ENCODE measurements around the gene IGSF11. TPM values are rescaled to one million over a fixed set of nuclear protein-coding genes. Genes with fewer than 3 reads are reported as not detected.

The IGSF11 gene
- total RNA-seq, 4 donors from 2014 or later: 0.09 to 8.8 (median 0.47) TPM

DNA sequence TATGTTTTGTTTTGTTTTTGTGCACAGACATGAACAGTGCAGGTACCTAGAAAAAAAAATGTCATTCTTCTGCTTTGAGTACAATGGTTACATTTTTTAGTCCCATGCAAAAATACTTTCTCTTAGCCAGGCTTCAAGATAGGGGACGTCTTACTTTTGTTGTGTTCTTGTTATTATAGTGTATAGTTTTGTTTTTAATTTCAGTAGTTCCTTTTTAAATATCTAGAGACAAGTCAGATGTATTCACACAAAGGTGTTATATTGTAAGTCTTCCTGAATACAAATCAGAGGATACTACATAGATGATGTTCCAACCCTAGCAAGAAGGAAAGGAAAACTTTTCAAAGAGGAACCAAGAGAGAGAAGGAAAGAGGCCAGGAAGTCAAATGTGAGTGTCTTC lies 28.8 kb upstream of the IGSF11 start:
- H3K4me3 ChIP-seq: no peak overlapping the region
- H3K36me3 ChIP-seq: no peaks in the 10 kb centered on the region
- DNase-seq: no peak
- intact Hi-C loops (cut with DNase I): no loop called here
- no peaks in the 10 kb centered on the region for H3K4me1 ChIP-seq
- TF ChIP-seq POLR2A (IDR thresholded peaks at IDR 0.05): no peak
- TF ChIP-seq, protein P1, sequence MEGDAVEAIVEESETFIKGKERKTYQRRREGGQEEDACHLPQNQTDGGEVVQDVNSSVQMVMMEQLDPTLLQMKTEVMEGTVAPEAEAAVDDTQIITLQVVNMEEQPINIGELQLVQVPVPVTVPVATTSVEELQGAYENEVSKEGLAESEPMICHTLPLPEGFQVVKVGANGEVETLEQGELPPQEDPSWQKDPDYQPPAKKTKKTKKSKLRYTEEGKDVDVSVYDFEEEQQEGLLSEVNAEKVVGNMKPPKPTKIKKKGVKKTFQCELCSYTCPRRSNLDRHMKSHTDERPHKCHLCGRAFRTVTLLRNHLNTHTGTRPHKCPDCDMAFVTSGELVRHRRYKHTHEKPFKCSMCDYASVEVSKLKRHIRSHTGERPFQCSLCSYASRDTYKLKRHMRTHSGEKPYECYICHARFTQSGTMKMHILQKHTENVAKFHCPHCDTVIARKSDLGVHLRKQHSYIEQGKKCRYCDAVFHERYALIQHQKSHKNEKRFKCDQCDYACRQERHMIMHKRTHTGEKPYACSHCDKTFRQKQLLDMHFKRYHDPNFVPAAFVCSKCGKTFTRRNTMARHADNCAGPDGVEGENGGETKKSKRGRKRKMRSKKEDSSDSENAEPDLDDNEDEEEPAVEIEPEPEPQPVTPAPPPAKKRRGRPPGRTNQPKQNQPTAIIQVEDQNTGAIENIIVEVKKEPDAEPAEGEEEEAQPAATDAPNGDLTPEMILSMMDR (IDR thresholded peaks at IDR 0.05): no peak
- no peaks in the 10 kb centered on the region for H3K9me3 ChIP-seq
- 45 to 71% methylated on average over 1 of the region's 1 CpG for WGBS, 2 donors
- no peaks in the 10 kb centered on the region for H3K27me3 ChIP-seq
- no peak overlapping the region for H3K27ac ChIP-seq

DNA sequence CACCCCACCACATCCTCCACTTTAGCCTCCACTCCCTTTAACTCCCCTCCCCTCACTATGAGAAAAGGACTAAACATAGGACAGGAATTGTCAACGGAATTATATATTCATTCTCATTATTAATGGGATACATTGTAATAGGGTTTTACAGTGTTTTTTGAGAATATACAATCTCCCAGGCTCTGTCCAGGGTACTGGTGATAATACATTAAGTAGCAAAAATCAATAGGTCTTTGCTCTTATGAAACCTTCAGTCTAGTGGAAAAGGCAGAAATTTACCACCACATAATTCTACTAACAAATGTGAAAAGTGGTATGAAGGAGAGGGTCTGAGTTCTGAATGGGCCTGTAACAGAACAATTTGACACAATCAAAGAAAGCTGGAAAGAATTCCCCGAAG lies 28.2 kb upstream of the IGSF11 start:
- Histone ChIP-seq H3K4me1 (no peaks in the 10 kb centered on the region), H3K9me3 (no peaks in the 10 kb centered on the region), H3K27me3 (no peaks in the 10 kb centered on the region), H3K27ac (no peak overlapping the region), H3K4me3 (no peak overlapping the region), H3K36me3 (no peaks in the 10 kb centered on the region)
- 65 to 73% methylated on average over 2 of the region's 2 CpGs for WGBS, 2 donors
- intact Hi-C loops (cut with DNase I): no loop called here
- DNase-seq: no peak
- TF ChIP-seq, protein P1 (IDR thresholded peaks at IDR 0.05): no peak
- no peak for TF ChIP-seq POLR2A (IDR thresholded peaks at IDR 0.05)

DNA sequence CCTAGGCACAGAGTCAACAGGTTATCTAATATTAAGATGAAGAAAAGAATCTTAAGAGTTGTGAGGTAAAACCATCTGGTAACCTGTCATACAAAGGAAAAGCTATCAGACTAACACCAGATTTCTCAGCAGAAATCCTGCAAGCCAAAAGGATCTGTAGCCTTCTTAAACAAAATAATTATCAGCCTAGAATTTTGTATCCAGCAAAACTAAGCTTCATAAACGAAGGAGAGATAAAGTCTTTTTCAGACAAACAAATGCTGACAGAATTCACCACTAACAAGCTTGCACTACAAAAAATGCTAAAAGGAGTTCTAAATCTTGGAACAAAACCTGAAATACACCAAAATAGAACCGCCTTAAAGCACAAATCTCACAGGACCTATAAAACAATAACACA lies 9.9 kb upstream of the IGSF11 start:
- Histone ChIP-seq H3K4me3 (no peak overlapping the region), H3K9me3 (peaks cover 0 to 4% (median 0%) of the 10 kb centered on the region in 3 donors), H3K4me1 (no peaks in the 10 kb centered on the region), H3K27me3 (no peaks in the 10 kb centered on the region), H3K36me3 (no peaks in the 10 kb centered on the region), H3K27ac (no peak overlapping the region)
- WGBS, 2 donors: 62 to 75% methylated on average over 2 of the region's 2 CpGs
- DNase-seq: no peak
- TF ChIP-seq POLR2A (IDR thresholded peaks at IDR 0.05): no peak
- TF ChIP-seq, protein P1 (IDR thresholded peaks at IDR 0.05): no peak
- intact Hi-C loops (cut with DNase I): no loop called here

DNA sequence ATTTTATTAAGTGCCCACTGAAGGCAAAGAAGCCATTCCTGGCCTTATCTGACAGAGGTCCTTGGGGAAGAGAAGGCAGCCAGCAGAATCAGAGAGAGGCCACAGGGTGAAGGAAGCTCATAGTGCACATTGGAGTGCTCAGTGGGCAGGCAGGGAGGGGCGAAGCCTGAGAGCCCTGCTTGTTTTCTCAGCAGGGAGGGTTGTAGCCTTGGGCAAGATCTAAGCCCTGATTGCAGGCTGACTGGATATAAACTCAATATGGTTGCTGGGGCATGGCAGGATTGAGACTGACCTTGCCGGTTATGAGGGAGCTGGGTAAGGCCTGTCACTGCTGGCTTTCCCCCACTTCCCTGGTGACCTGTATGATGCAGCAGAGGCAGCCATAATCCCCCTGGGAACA lies 7.5 kb upstream of the IGSF11 start:
- TF ChIP-seq, protein P1 (IDR thresholded peaks at IDR 0.05): no peak
- TF ChIP-seq POLR2A (IDR thresholded peaks at IDR 0.05): no peak
- WGBS, 2 donors: 63 to 81% methylated on average over 2 of the region's 2 CpGs

DNA sequence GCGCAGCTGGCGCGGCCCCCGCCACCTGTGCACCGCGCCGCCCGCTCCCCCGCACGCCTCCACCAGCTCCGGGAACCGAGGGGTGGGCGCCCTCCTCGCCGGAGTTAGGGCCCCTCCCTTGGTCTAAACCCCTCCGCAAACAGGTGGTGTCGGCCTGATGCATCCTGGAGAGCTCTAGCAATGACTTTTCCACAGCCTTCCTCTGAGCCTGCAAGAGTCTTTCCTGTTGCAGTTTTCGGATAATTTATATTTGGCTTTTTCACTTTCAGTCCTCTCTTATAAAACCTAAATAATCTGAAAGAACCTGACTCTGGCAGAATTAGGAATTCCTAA lies 334 bp upstream of the IGSF11 start:
- H3K4me1 ChIP-seq: peaks cover 6 to 17% (median 7%) of the 10 kb centered on the region in 3 donors
- WGBS, 2 donors: 3 to 20% methylated on average over 1 to 12 of the region's 18 CpGs
- peaks cover 0 to 72% (median 0%) of the 10 kb centered on the region in 4 donors for H3K27me3 ChIP-seq
- H3K36me3 ChIP-seq: no peaks in the 10 kb centered on the region
- intact Hi-C loops (cut with DNase I): loop anchor here (5.0 kb wide), 1 partner anchor 153 kb away; no protein-coding TSS in a partner anchor
- no peak for DNase-seq
- no peak overlapping the region for H3K27ac ChIP-seq
- peaks cover 0 to under 1% (median 0%) of the 10 kb centered on the region in 3 donors for H3K9me3 ChIP-seq
- TF ChIP-seq POLR2A (IDR thresholded peaks at IDR 0.05): no peak
- TF ChIP-seq, protein P1 (IDR thresholded peaks at IDR 0.05): peak in 1 of 6 experiments; percentile 10
- H3K4me3 ChIP-seq: peak overlapping the region; percentile 41 to 72 (median 63)

More for the DNA sequence above, 7.5 kb upstream of the IGSF11 start:
- DNase-seq: no peak
- Histone ChIP-seq H3K4me1 (no peaks in the 10 kb centered on the region), H3K27me3 (peaks cover 0 to 19% (median 0%) of the 10 kb centered on the region in 4 donors), H3K4me3 (no peak overlapping the region), H3K9me3 (peaks cover 0 to 4% (median 0%) of the 10 kb centered on the region in 3 donors), H3K27ac (no peak overlapping the region), H3K36me3 (no peaks in the 10 kb centered on the region)
- intact Hi-C loops (cut with DNase I): no loop called here
